ENCODE data around the gene SORCS2. TPM values are rescaled to one million over a fixed set of nuclear protein-coding genes. Genes with fewer than 3 reads are reported as not detected.

SORCS2 gene
- total RNA-seq, 2 donors from 2014 or later: 1.5 to 1.7 TPM

GRCh38 chr4:7672601-7673000 is 480.3 kb downstream of the SORCS2 start:
- peaks cover 0 to 7% of the 10 kb centered on the region in 2 donors for H3K9me3 ChIP-seq
- no peak for TF ChIP-seq CTCF (IDR thresholded peaks at IDR 0.05)

GRCh38 chr4:7673121-7673520 is 480.8 kb downstream of the SORCS2 start:
- Histone ChIP-seq H3K4me3 (no peak overlapping the region), H3K4me1 (no peaks in the 10 kb centered on the region), H3K27me3 (no peaks in the 10 kb centered on the region), H3K27ac (no peak overlapping the region), H3K9me3 (peaks cover 0 to 7% of the 10 kb centered on the region in 2 donors), H3K36me3 (no peaks in the 10 kb centered on the region)
- no peak for DNase-seq (ENCODE audit: low spot score)
- no peak for TF ChIP-seq CTCF (IDR thresholded peaks at IDR 0.05)

More at GRCh38 chr4:7672601-7673000, 480.3 kb downstream of the SORCS2 start:
- Histone ChIP-seq H3K27ac (no peak overlapping the region), H3K4me3 (no peak overlapping the region), H3K4me1 (no peaks in the 10 kb centered on the region), H3K36me3 (no peaks in the 10 kb centered on the region), H3K27me3 (no peaks in the 10 kb centered on the region)
- no peak for DNase-seq (ENCODE audit: low spot score)

- Histone ChIP-seq H3K4me3 (no peak overlapping the region), H3K27me3 (no peaks in the 10 kb centered on the region), H3K27ac (no peak overlapping the region), H3K36me3 (no peaks in the 10 kb centered on the region), H3K4me1 (no peaks in the 10 kb centered on the region), H3K9me3 (peaks cover 0 to 7% of the 10 kb centered on the region in 2 donors)
- no peak for TF ChIP-seq CTCF (IDR thresholded peaks at IDR 0.05)
- no peak for DNase-seq (ENCODE audit: low spot score)
These were observed 482.4 kb downstream of the SORCS2 start for GRCh38 chr4:7674706-7675105.

GRCh38 chr4:7675136-7675535 is 482.8 kb downstream of the SORCS2 start:
- no peaks in the 10 kb centered on the region for H3K4me1 ChIP-seq
- H3K4me3 ChIP-seq: no peak overlapping the region
- no peak overlapping the region for H3K27ac ChIP-seq
- no peaks in the 10 kb centered on the region for H3K27me3 ChIP-seq
- no peak for DNase-seq (ENCODE audit: low spot score)
- peaks cover 0 to 7% of the 10 kb centered on the region in 2 donors for H3K9me3 ChIP-seq
- no peak for TF ChIP-seq CTCF (IDR thresholded peaks at IDR 0.05)
- H3K36me3 ChIP-seq: no peaks in the 10 kb centered on the region

- no peak overlapping the region for H3K27ac ChIP-seq
- DNase-seq (ENCODE audit: low spot score): no peak
- no peak for TF ChIP-seq CTCF (IDR thresholded peaks at IDR 0.05)
- no peaks in the 10 kb centered on the region for H3K27me3 ChIP-seq
- H3K36me3 ChIP-seq: no peaks in the 10 kb centered on the region
- H3K9me3 ChIP-seq: peaks cover 0 to 7% of the 10 kb centered on the region in 2 donors
- no peak overlapping the region for H3K4me3 ChIP-seq
- no peaks in the 10 kb centered on the region for H3K4me1 ChIP-seq
These were observed 483.4 kb downstream of the SORCS2 start for GRCh38 chr4:7675612-7676320.
